Upper lobe of right lung (tissue), 1 donor: ENCODE measurements around the gene NUDT12. TPM values are rescaled to one million over a fixed set of nuclear protein-coding genes. Genes with fewer than 3 reads are reported as not detected.

Experiments
- ATAC-seq: fragments of 200-7000 bp; cut with Tn5 transposase; one replicate; pipeline ENCODE4 v1.9.1; 2020; ENCODE audit warnings: mild to moderate bottlenecking, moderate library complexity
- DNase-seq: peaks from one replicate; pipeline ENCODE4 v3.0.0-alpha.2; 2020
- H3K27ac ChIP-seq: fragments of 200-600 bp; one replicate; pipeline ENCODE4 v1.8.0; 2022
- H3K27me3 ChIP-seq: fragments of 200-600 bp; one replicate; pipeline ENCODE4 v1.8.0; 2022; ENCODE audit warnings: mild to moderate bottlenecking
- H3K36me3 ChIP-seq: fragments of 200-600 bp; one replicate; pipeline ENCODE4 v1.8.0; 2022
- H3K4me1 ChIP-seq: fragments of 200-600 bp; one replicate; pipeline ENCODE4 v1.8.0; 2022
- H3K4me3 ChIP-seq: fragments of 200-600 bp; one replicate; pipeline ENCODE4 v1.8.0; 2022; ENCODE audit warnings: mild to moderate bottlenecking
- H3K9me3 ChIP-seq: fragments of 200-600 bp; one replicate; pipeline ENCODE4 v1.8.0; 2022
- intact Hi-C: fragments of 100-400 bp; cut with DNase I; formaldehyde crosslinking; loops from one replicate; pipeline ENCODE4 v1.11.0; 2022
- total RNA-seq: library from RNA; stranded (reverse); fragmentation: NEBNext Ultra II Directional; extraction: Animal tissue kit (Norgen Biotek cat#: 25700); gene quantifications from one replicate; pipeline ENCODE4 v1.2.1, GENCODE V29; 2021
- TF ChIP-seq, protein P1 (sequence below): fragments of 200-600 bp; IDR thresholded peaks from one replicate; pipeline ENCODE4 v1.8.0; 2022; ENCODE audit warnings: antibody characterized with exemption
- donor health status: DM: no; HTN: yes; CAD: no; lungs with severe emphysema.

The NUDT12 gene
- total RNA-seq, 1 donor from 2014 or later, result 10.5 TPM

DNA sequence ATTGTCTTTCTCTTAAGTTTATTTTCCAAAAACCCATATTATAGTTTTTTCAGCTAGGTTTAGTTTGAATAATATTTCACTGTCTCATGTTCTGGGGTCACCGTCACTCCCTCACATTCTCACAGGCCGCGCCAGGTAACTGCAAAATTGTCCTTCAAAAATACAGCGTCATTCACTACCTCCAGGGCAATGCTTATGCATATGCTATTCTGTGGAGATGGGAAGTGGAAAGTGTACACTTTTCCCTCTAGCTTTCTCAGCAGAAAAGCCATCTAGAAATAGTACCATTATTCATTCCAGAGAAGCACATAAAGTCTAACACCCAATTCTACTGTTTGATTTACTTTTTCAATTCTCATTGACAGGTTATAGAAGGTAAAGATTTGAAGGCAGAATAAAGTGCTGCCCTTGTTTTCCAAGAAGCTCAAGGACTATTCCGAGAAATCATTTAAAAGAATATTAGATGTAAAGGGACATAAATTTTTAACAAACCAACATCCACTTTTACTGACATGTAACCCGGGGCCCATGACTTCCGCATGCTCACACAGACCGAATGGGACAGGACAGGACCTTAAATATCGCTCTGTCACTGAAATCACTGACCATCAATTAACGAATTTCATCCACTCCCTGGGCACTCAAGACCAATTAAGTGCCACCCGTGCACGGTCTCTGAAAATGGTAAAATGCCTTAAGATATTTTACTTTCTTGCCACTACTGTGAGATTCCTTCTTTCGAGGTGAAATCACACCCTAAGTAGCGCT is 720 bp downstream of the NUDT12 start:
- no peaks in the 10 kb centered on the region for H3K36me3 ChIP-seq
- H3K27me3 ChIP-seq, result no peaks in the 10 kb centered on the region
- TF ChIP-seq, protein P1, sequence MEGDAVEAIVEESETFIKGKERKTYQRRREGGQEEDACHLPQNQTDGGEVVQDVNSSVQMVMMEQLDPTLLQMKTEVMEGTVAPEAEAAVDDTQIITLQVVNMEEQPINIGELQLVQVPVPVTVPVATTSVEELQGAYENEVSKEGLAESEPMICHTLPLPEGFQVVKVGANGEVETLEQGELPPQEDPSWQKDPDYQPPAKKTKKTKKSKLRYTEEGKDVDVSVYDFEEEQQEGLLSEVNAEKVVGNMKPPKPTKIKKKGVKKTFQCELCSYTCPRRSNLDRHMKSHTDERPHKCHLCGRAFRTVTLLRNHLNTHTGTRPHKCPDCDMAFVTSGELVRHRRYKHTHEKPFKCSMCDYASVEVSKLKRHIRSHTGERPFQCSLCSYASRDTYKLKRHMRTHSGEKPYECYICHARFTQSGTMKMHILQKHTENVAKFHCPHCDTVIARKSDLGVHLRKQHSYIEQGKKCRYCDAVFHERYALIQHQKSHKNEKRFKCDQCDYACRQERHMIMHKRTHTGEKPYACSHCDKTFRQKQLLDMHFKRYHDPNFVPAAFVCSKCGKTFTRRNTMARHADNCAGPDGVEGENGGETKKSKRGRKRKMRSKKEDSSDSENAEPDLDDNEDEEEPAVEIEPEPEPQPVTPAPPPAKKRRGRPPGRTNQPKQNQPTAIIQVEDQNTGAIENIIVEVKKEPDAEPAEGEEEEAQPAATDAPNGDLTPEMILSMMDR, result no peak
- H3K4me1 ChIP-seq, result no peaks in the 10 kb centered on the region
- ATAC-seq (peak; percentile 34), DNase-seq (no peak)
- peak overlapping the region; percentile 82 for H3K27ac ChIP-seq
- peak overlapping the region; percentile 71 for H3K4me3 ChIP-seq
- intact Hi-C loops, result no loop called here
- H3K9me3 ChIP-seq, result no peaks in the 10 kb centered on the region

DNA sequence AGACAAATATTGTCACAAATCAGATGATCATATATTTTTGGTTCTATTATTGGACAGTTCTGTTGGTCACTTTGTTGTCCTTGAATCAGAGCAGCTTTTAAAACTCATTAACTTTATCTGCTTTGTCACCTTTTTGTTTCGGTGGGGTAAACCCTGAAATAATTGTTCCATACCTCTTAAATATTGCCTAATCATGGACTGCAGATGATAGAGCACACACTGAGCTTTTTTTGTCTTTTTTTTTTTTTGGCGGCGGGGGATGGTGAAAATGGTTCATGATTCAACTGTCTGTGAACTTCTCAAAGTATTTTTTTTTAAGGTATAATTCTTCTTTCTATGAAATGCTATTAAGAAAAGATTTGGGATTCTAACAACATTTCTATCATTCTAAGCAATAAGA is 1.8 kb downstream of the NUDT12 start:
- no peak for DNase-seq
- no peaks in the 10 kb centered on the region for H3K4me1 ChIP-seq
- H3K4me3 ChIP-seq, result no peak overlapping the region
- TF ChIP-seq, protein P1, result no peak
- intact Hi-C loops, result no loop called here
- H3K36me3 ChIP-seq, result no peaks in the 10 kb centered on the region
- no peak for ATAC-seq
- H3K27me3 ChIP-seq, result no peaks in the 10 kb centered on the region
- H3K27ac ChIP-seq, result no peak overlapping the region
- no peaks in the 10 kb centered on the region for H3K9me3 ChIP-seq

DNA sequence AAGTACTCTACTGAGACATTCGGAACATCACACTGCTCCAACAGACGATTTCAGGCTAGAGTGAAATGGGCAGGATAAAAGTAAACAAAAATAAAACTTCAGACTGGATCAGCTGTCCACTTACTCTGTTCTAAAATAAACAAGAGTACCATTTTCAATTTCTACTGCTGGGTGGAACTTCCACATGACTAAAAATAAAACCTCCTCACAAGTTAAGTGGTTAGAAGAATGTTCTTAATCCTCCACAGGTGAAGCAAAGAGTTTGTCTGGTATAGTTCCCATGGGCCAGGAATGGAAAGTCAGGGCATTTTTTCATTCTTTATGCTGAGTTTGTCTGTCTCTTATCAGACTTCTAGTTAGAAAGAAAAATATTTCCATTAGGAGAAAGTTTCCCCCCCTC is 15.7 kb downstream of the NUDT12 start:
- Histone ChIP-seq H3K4me1 (no peaks in the 10 kb centered on the region), H3K36me3 (peaks cover 6% of the 10 kb centered on the region), H3K27ac (no peak overlapping the region), H3K27me3 (no peaks in the 10 kb centered on the region), H3K4me3 (no peak overlapping the region), H3K9me3 (no peaks in the 10 kb centered on the region)
- TF ChIP-seq, protein P1, result no peak
- DNase-seq (no peak), ATAC-seq (peak; percentile 79)
- intact Hi-C loops, result no loop called here

DNA sequence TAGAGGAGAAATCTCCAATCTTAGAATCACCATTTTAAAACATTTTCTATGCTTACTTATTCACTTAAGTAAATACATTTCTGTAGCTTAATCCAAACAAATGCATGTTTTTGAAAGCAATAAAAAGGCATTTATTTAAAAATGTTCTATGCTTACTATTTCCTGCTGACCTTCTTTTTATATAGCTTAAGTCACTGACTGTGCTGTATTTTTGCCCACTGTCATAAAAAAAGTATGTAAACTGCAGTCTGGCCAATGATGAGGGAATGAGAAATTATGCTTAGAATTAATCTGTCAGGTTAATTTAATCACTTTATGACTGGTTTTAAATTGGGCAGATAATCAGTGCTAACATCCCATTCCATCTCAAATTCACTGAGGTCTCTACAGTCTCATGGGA is 20.1 kb downstream of the NUDT12 start:
- Histone ChIP-seq H3K4me1 (no peaks in the 10 kb centered on the region), H3K36me3 (no peaks in the 10 kb centered on the region), H3K4me3 (no peak overlapping the region), H3K27me3 (no peaks in the 10 kb centered on the region), H3K27ac (no peak overlapping the region), H3K9me3 (no peaks in the 10 kb centered on the region)
- TF ChIP-seq, protein P1, result no peak
- DNase-seq (no peak), ATAC-seq (no peak)
- intact Hi-C loops, result no loop called here

DNA sequence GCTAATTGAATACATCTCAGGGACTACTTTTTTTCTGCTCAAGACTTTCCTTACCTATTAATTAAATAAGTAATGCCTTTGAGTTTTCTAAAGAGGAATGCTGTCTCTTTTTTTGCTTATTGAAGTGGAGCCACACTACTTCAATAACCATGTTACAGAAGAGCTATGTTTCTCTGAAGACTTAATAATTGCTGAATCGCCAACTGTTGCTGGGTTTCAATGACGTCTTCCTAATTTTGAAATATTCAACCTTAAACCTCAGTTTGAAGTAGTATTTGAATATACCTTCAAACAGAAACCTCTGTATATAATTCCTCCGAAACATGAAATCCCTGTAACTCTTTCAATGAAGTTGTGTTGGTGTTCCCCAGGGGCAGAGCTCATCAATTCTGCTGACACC is 21.0 kb downstream of the NUDT12 start:
- DNase-seq, result no peak
- Histone ChIP-seq H3K27me3 (no peaks in the 10 kb centered on the region), H3K9me3 (no peaks in the 10 kb centered on the region), H3K4me3 (no peak overlapping the region), H3K27ac (no peak overlapping the region), H3K4me1 (no peaks in the 10 kb centered on the region), H3K36me3 (no peaks in the 10 kb centered on the region)
- TF ChIP-seq, protein P1, result no peak
- ATAC-seq, result no peak
- intact Hi-C loops, result no loop called here
